KOPT-K1 (cell line): ENCODE measurements around the gene URAD.

ENCODE experiments used
- H3K27ac ChIP-seq: fragments of 200-600 bp; sonication (generic); 2 replicates; pipeline ENCODE4 v1.5.1; 2016; ENCODE audit warnings: antibody characterized with exemption, mild to moderate bottlenecking, low read depth, low read length; ENCODE audit not compliant: poor library complexity, severe bottlenecking
- H3K36me3 ChIP-seq: fragments of 200-600 bp; sonication (generic); 2 replicates; pipeline ENCODE4 v1.5.1; 2017; ENCODE audit warnings: antibody characterized with exemption, mild to moderate bottlenecking, low read length, moderate library complexity; ENCODE audit not compliant: insufficient read depth
- H3K9me3 ChIP-seq: fragments of 200-600 bp; sonication (generic); 2 replicates; pipeline ENCODE4 v1.5.1; 2017; ENCODE audit warnings: antibody characterized with exemption, low read length, mild to moderate bottlenecking; ENCODE audit not compliant: insufficient read depth, poor library complexity, severe bottlenecking

Gene URAD

GRCh38 chr13:27960362-27961226 lies 27.9 kb downstream of the URAD start:
- Histone ChIP-seq H3K27ac (no peak overlapping the region), H3K9me3 (no peaks in the 10 kb centered on the region), H3K36me3 (no peaks in the 10 kb centered on the region)

GRCh38 chr13:27959976-27960361 lies 28.5 kb downstream of the URAD start:
- Histone ChIP-seq H3K27ac (no peak overlapping the region), H3K9me3 (no peaks in the 10 kb centered on the region), H3K36me3 (no peaks in the 10 kb centered on the region)

- no peak overlapping the region for H3K27ac ChIP-seq
- no peaks in the 10 kb centered on the region for H3K9me3 ChIP-seq
- no peaks in the 10 kb centered on the region for H3K36me3 ChIP-seq
Observed at GRCh38 chr13:27956576-27957300, 31.8 kb downstream of the URAD start.

DNA sequence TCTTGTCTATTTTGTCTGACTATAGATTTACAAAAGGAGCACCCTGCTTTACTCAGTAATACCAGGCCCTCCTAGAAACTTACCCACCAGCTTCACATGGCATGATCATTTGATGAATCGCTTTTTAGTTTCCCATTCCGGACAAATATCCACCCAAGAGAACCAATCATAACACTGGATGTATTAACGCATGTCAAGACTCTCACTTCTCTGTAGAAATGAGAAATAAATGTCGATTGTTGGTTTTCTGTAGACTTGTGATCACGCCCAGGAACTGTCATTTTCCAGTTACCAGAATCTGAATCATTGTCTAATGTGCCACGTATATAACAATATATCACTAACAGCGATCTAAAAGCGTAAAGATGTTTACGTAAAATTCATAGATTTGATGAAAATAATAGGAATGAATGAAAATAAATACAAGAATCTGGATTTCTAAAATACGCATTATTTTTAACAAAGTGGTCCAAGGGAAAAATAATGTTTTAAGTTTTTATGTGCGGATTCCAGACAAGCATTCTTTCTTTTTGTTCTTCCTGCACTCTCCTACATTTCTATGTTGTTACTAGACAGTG lies 33.4 kb downstream of the URAD start:
- H3K27ac ChIP-seq: no peak overlapping the region
- no peaks in the 10 kb centered on the region for H3K36me3 ChIP-seq
- no peaks in the 10 kb centered on the region for H3K9me3 ChIP-seq

DNA sequence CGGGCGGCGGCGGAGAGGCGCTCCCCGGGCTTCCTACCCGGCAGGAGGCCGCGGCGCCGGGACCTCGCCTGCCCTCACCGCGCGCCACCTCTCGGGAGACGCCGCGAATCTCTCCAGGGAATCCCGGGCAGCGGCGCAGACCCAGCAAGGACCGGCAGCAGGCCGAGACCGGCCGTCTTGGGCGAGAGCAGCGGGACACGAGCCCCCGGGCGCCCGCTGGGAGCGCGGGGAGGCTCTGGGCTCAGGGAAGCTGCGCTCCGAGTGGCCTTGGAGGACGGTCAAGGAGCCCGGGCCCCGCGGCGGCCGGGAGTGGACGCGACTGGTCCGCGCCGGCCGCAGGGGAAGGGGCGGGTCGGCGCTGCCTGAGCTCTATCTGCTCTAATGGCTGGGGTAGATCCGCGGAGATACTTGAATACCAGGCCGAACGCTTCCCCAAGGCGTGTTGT lies 34.1 kb downstream of the URAD start:
- Histone ChIP-seq H3K27ac (no peak overlapping the region), H3K9me3 (no peaks in the 10 kb centered on the region), H3K36me3 (no peaks in the 10 kb centered on the region)

GRCh38 chr13:27953676-27954405 lies 34.7 kb downstream of the URAD start:
- no peaks in the 10 kb centered on the region for H3K36me3 ChIP-seq
- no peak overlapping the region for H3K27ac ChIP-seq
- H3K9me3 ChIP-seq: no peaks in the 10 kb centered on the region

DNA sequence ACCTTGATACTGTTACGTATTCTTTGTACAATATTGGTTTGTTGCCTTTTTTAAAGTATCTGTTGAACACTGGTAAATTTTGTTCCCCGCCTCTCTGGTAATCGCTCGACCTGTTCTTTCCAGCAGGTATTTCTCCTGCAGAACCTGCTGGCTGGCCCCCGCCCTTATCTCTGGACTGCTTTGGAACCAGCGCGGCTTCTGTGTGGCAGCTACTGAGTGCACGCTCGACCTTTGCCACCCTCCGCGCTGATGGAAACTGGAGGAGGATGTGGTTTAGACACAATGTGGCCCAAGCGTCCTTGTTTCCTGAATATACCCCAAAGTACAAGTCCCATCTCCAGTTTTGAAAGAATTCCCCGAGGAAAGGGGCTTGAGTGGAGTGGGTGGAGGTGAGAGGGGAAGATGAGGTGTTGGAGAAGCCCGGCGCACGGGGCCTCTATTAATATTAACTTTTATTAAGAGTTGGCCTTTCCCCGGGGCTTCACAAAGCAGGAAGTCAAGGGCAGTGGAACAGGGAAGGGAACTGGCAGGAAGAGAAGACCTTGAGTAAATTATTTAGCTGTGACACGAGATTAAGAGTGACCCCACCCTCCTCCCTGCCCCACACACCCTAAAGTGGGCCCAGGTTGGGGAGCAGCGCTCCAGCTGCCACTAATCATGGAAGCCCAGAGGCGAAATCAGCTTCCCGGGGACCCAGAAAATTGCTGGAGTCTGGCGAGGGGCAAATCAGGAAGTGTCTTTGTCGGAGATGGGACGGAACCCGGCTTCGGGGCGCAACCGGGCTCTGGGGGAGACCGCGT lies 35.4 kb downstream of the URAD start:
- no peak overlapping the region for H3K27ac ChIP-seq
- H3K9me3 ChIP-seq: no peaks in the 10 kb centered on the region

DNA sequence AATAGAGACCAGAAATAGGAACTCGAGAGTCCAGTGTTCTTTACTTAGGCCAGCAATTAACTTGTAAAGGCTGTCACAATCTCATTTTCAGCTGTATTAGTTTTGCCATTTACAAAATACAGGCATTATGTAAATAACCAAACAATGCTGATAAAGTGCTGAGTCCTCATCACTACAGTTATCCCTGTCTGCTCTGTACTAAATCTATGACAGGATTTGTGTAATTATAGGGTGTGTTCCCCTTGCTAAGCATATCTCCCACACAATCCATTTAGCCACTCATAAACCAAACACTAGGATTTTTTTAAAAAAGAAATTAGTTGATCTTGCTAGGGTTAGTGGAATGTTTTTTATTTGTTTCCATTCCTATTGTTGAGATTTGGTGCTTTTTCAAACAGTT lies 45.5 kb downstream of the URAD start:
- H3K9me3 ChIP-seq: peaks cover 22% of the 10 kb centered on the region
- no peak overlapping the region for H3K27ac ChIP-seq
- no peaks in the 10 kb centered on the region for H3K36me3 ChIP-seq

More for the DNA sequence above, 35.4 kb downstream of the URAD start:
- no peaks in the 10 kb centered on the region for H3K36me3 ChIP-seq

DNA sequence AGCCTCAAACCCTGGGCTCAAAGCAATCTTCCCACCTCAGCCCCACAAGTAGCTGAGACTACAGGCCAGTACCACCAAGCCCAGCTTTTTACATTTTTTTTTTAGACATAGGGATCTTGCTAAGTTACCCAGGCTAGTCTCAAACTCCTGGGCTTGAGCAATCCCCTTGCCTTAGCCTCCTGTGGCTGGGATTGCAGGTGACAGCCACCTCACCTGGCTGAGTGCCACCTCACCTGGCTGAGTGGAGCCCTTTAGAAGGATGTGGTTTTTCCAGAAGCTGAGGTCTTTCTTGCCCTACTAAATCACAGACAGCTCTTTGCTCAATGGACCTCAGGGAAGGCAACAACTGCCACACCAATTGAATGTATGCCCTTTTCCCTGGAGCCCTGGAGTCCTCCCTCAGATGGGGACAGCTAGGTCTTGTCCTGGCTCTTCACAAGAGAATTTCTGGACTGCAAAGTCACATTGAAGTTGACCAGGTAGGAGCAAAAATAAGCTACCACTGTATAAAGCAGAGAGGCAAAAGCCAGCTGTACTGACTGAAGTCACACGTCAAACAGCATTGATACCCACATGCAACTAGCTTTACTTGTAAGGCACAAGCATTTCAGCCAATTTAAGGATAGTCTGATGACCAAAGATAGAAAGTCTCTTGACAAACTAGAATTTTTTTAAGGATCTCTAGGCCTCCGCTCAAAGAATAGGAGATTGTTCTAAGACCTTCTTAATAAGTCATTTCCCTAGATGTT lies 54.7 kb downstream of the URAD start:
- Histone ChIP-seq H3K36me3 (no peaks in the 10 kb centered on the region), H3K9me3 (no peaks in the 10 kb centered on the region), H3K27ac (no peak overlapping the region)

DNA sequence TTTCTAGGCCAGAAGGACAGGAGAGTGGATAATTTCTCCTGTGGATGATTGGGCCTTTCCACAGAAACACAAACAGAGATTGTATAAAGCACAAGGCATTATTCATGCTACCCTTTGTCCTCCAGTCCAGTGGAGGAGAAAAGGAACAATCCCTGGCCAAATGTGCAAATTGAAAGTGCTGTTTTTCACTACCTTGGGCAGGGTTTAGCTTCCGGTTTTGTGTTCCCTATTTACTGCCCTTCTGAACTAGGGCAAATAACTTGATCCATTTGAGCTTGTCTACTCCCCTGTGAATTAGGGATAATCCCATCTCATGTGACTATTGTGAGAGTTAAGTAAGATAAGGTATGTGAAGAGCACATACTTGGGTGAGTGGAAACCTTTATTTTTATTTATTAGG lies 55.4 kb downstream of the URAD start:
- H3K27ac ChIP-seq: no peak overlapping the region
- H3K36me3 ChIP-seq: no peaks in the 10 kb centered on the region
- peaks cover 3% of the 10 kb centered on the region for H3K9me3 ChIP-seq

DNA sequence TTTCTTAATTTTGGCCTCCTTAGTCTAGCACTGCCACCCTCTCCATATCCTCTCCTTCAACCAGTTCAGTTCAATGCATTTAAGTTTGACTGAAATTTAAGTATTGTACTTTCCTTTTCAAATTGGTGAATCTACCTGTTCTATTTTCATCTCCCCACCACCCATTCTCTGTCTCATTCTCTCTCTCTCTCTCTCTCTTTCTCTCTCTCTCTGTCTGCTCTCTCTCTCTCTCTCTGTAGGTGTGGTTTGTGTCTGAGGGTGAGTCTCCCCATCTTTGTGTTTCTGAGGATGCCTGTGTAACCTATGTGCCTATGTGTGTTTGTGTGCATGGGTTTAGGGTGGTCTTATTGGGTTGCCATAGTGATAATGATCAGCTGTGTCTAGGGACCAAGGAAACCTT lies 58.6 kb downstream of the URAD start:
- Histone ChIP-seq H3K27ac (no peak overlapping the region), H3K36me3 (no peaks in the 10 kb centered on the region), H3K9me3 (peaks cover 14% of the 10 kb centered on the region)

GRCh38 chr13:27928805-27929753 lies 59.4 kb downstream of the URAD start:
- Histone ChIP-seq H3K9me3 (peaks cover 14% of the 10 kb centered on the region), H3K27ac (no peak overlapping the region), H3K36me3 (no peaks in the 10 kb centered on the region)

GRCh38 chr13:27928353-27928804 lies 60.1 kb downstream of the URAD start:
- Histone ChIP-seq H3K9me3 (peaks cover 14% of the 10 kb centered on the region), H3K36me3 (no peaks in the 10 kb centered on the region), H3K27ac (no peak overlapping the region)
